MM.1S (cell line): Measurements from ENCODE around the gene SP3.

Experiments used
- DNase-seq: peaks from one replicate; pipeline ENCODE4 v3.0.0-alpha.2; 2015
- H2AFZ ChIP-seq: fragments of 300-600 bp; sonication (generic); 2 replicates; pipeline ENCODE4 v1.6.0; 2016; ENCODE audit warnings: antibody characterized with exemption, low read length
- H3F3A ChIP-seq: fragments of 300-600 bp; sonication (generic); 2 replicates; pipeline ENCODE4 v1.6.1; 2016; ENCODE audit warnings: mild to moderate bottlenecking, antibody characterized with exemption, low read length, moderate library complexity, mixed read lengths; ENCODE audit not compliant: insufficient read depth
- H3K27ac ChIP-seq: fragments of 300-600 bp; sonication (generic); 2 replicates; pipeline ENCODE4 v1.5.1; 2016; ENCODE audit warnings: mild to moderate bottlenecking, low read length
- H3K27me3 ChIP-seq: fragments of 300-600 bp; sonication (generic); replicated peaks from 2 replicates; pipeline ENCODE4 v1.6.0; 2016; ENCODE audit warnings: low read length; ENCODE audit not compliant: insufficient read depth
- H3K36me3 ChIP-seq: fragments of 300-600 bp; sonication (generic); replicated peaks from 2 replicates; pipeline ENCODE4 v1.6.1; 2016; ENCODE audit warnings: mild to moderate bottlenecking, low read length, mixed read lengths; ENCODE audit not compliant: insufficient read depth
- H3K4me1 ChIP-seq: fragments of 300-600 bp; sonication (generic); 2 replicates; pipeline ENCODE4 v1.6.1; 2016; ENCODE audit warnings: low read length, mixed read lengths
- H3K4me2 ChIP-seq: fragments of 300-600 bp; sonication (generic); 2 replicates; pipeline ENCODE4 v1.6.0; 2016; ENCODE audit warnings: low read depth, low read length
- H3K4me3 ChIP-seq: fragments of 300-600 bp; sonication (generic); 2 replicates; pipeline ENCODE4 v1.5.1; 2016; ENCODE audit warnings: low read length, mixed read lengths
- H3K79me2 ChIP-seq: fragments of 300-600 bp; sonication (generic); 2 replicates; pipeline ENCODE4 v1.6.1; 2016; ENCODE audit warnings: mixed run types, low read length, mixed read lengths
- H3K9ac ChIP-seq: fragments of 300-600 bp; sonication (generic); 2 replicates; pipeline ENCODE4 v1.6.1; 2016; ENCODE audit warnings: low read length, mixed read lengths
- H3K9me2 ChIP-seq: fragments of 300-600 bp; sonication (generic); replicated peaks from 2 replicates; pipeline ENCODE4 v1.6.1; 2016; ENCODE audit warnings: mild to moderate bottlenecking, low read length, mixed read lengths; ENCODE audit not compliant: insufficient read depth
- H3K9me3 ChIP-seq: fragments of 300-600 bp; sonication (generic); replicated peaks from 2 replicates; pipeline ENCODE4 v1.6.1; 2016; ENCODE audit warnings: mild to moderate bottlenecking, low read length, mixed read lengths; ENCODE audit not compliant: insufficient read depth
- H4K20me1 ChIP-seq: fragments of 300-600 bp; sonication (generic); 2 replicates; pipeline ENCODE4 v1.6.1; 2016; ENCODE audit warnings: mild to moderate bottlenecking, low read length, moderate library complexity, mixed read lengths; ENCODE audit not compliant: insufficient read depth
- EZH2 ChIP-seq: fragments of 300-600 bp; sonication (generic); optimal IDR thresholded peaks from 2 replicates; pipeline ENCODE3; 2017; ENCODE audit warnings: low read depth, mild to moderate bottlenecking, antibody characterized with exemption, low read length, mixed read lengths
- EZH2phosphoT487 ChIP-seq: fragments of 300-600 bp; sonication (generic); IDR thresholded peaks from 2 replicates; pipeline ENCODE4 v1.6.1; 2018; ENCODE audit warnings: antibody characterized with exemption, low read length
- TF ChIP-seq, protein P1 (sequence below): fragments of 300-600 bp; sonication (generic); IDR thresholded peaks from 2 replicates; pipeline ENCODE4 v1.5.1; 2016; ENCODE audit warnings: antibody characterized with exemption, low read length, mixed read lengths

Gene SP3

DNA sequence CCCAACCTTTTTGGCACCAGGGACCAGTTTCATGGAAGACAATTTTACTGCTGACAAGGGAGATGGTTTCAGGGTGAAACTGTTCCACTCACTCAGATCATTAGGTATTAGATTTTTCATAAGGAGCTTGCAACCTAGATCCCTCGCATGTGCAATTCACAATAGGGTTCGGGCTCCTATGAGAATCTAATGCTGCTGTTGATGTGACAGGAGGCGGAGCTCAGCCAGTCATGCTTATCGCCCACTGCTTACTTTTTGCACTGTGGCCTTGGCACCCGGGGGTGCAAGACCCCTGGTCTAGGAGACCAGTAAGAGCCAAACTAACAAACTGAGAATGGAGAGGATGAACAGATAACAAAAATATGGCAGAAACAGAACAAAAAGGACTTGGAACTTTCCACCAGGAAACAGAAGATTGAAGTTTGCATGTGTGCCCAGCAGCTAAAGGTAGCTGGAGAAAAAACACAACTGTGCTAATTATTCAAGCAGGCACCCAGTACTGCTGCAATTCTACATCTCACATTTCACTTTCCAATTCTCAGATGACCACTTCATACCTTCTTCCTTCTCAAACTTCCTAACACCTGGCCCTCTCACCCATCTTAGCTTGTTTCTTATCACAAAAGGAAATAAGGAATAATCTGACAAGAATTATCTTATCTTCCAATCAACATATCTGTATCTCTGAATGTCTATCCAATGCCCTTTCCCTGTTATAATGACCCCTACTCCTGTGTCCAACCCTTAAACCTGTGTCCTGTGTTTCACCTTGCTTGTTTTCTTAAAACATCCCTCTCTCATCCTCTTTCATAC is 24.8 kb downstream of the SP3 start:
- Histone ChIP-seq H3K4me3 (no peak overlapping the region), H3K9ac (no peak overlapping the region), H3K9me3 (no peaks in the 10 kb centered on the region), H2AFZ (no peak overlapping the region), H3K4me2 (no peak overlapping the region), H3F3A (no peaks in the 10 kb centered on the region), H3K36me3 (peaks cover 7% of the 10 kb centered on the region), H3K4me1 (peaks cover 27% of the 10 kb centered on the region), H3K27me3 (no peaks in the 10 kb centered on the region), H3K9me2 (no peaks in the 10 kb centered on the region), H4K20me1 (peaks cover 96% of the 10 kb centered on the region), H3K79me2 (peaks cover 100% of the 10 kb centered on the region), H3K27ac (no peak overlapping the region)
- TF ChIP-seq, protein P1, sequence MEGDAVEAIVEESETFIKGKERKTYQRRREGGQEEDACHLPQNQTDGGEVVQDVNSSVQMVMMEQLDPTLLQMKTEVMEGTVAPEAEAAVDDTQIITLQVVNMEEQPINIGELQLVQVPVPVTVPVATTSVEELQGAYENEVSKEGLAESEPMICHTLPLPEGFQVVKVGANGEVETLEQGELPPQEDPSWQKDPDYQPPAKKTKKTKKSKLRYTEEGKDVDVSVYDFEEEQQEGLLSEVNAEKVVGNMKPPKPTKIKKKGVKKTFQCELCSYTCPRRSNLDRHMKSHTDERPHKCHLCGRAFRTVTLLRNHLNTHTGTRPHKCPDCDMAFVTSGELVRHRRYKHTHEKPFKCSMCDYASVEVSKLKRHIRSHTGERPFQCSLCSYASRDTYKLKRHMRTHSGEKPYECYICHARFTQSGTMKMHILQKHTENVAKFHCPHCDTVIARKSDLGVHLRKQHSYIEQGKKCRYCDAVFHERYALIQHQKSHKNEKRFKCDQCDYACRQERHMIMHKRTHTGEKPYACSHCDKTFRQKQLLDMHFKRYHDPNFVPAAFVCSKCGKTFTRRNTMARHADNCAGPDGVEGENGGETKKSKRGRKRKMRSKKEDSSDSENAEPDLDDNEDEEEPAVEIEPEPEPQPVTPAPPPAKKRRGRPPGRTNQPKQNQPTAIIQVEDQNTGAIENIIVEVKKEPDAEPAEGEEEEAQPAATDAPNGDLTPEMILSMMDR = no peak
- no peak for TF ChIP-seq EZH2
- no peak for TF ChIP-seq EZH2phosphoT487
- DNase-seq = no peak

DNA sequence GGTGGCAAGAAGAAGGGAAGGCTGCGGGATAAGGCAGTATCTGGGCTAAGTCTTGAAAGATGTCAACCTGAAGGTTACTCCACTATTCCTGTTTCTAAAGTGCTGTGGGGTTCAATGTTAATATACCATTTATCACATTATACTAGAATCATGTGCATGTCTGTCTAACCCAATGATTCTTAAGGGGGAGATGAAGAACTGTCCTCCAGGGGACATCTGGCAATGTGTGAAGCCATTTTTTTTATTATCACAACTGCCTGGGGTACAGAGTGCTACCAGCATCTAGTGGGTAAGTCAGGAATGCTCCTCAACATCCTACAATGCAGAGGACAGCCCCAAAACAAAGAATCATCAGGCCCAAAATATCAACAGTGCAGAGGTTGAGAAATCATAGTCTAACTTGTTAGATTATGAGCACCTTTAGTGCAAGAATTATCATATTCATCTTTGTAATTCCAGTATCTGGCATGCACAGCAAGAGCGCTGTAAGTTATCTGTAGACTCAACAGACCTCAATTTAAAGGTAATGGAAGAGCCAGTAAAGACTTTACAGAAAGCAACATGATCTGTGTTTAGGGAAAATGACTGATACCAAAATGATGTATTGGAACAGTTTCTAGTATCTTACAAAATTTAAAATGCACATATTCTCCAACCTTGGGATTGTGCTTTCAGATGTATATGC is 26.3 kb downstream of the SP3 start:
- Histone ChIP-seq H3K4me3 (no peak overlapping the region), H3K36me3 (peaks cover 7% of the 10 kb centered on the region; the same call in 1 of the 2 replicates), H3K79me2 (peaks cover 100% of the 10 kb centered on the region), H3K4me1 (peaks cover 27% of the 10 kb centered on the region), H3K9me2 (no peaks in the 10 kb centered on the region), H3K27me3 (no peaks in the 10 kb centered on the region), H3K4me2 (no peak overlapping the region), H4K20me1 (peaks cover 96% of the 10 kb centered on the region), H3K27ac (no peak overlapping the region), H2AFZ (no peak overlapping the region), H3K9ac (no peak overlapping the region), H3K9me3 (no peaks in the 10 kb centered on the region), H3F3A (no peaks in the 10 kb centered on the region)
- DNase-seq = no peak
- TF ChIP-seq EZH2phosphoT487 (no peak), EZH2 (no peak)
- TF ChIP-seq, protein P1 = no peak

DNA sequence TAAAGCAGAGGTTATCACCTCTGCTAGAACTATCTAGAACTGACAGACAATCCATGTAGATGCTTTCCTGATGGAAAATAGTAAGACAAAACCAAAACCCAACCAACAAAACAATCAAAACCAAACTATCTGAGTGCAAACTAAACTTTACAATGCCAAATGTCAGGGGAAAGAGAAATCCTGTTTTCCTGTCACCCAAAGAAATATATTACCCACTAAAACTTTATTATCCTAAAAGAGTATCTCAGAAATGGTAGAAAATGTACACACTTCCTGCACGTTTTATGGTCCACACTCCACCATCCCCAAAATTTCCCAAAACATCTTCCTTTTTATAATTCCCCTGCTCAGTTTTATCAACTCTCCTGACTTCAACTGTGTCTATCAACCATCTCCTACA is 29.9 kb downstream of the SP3 start:
- Histone ChIP-seq H3K9me3 (no peaks in the 10 kb centered on the region), H3K79me2 (peaks cover 100% of the 10 kb centered on the region), H3K27ac (no peak overlapping the region), H3K9me2 (no peaks in the 10 kb centered on the region), H4K20me1 (peaks cover 65% of the 10 kb centered on the region), H3K36me3 (peaks cover 9% of the 10 kb centered on the region; the same call in 1 of the 2 replicates), H3F3A (no peaks in the 10 kb centered on the region), H3K4me2 (no peak overlapping the region), H3K27me3 (no peaks in the 10 kb centered on the region), H3K4me3 (no peak overlapping the region), H2AFZ (no peak overlapping the region), H3K9ac (no peak overlapping the region), H3K4me1 (peaks cover 6% of the 10 kb centered on the region; the same call in 1 of the 2 replicates)
- TF ChIP-seq EZH2 (no peak), EZH2phosphoT487 (no peak)
- TF ChIP-seq, protein P1 = no peak
- no peak for DNase-seq
